ENCODE data around the gene ABCF2. TPM values are rescaled to one million over a fixed set of nuclear protein-coding genes. Genes with fewer than 3 reads are reported as not detected.

The ABCF2 gene
- total RNA-seq, 1 donor = 50.9 TPM

- H3K4me3 ChIP-seq (ENCODE audit: low read depth, low read length) = no peak overlapping the region
- no peak for TF ChIP-seq CTCF (IDR thresholded peaks at IDR 0.05; ENCODE audit: insufficient read depth, low read length)
- no peak for DNase-seq (ENCODE audit: low read depth)
Measured at GRCh38 chr7:151195616-151196450, 31.2 kb downstream of the ABCF2 start.

GRCh38 chr7:151194188-151194587, 32.8 kb downstream of the ABCF2 start:
- no peak for TF ChIP-seq CTCF (IDR thresholded peaks at IDR 0.05; ENCODE audit: insufficient read depth, low read length)
- no peak overlapping the region for H3K4me3 ChIP-seq (ENCODE audit: low read depth, low read length)
- no peak for DNase-seq (ENCODE audit: low read depth)

GRCh38 chr7:151193203-151193978, 33.6 kb downstream of the ABCF2 start:
- DNase-seq (ENCODE audit: low read depth) = no peak
- no peak for TF ChIP-seq CTCF (IDR thresholded peaks at IDR 0.05; ENCODE audit: insufficient read depth, low read length)
- H3K4me3 ChIP-seq (ENCODE audit: low read depth, low read length) = no peak overlapping the region

GRCh38 chr7:151192002-151192539, 34.9 kb downstream of the ABCF2 start:
- DNase-seq (ENCODE audit: low read depth) = no peak
- no peak overlapping the region for H3K4me3 ChIP-seq (ENCODE audit: low read depth, low read length)
- TF ChIP-seq CTCF (IDR thresholded peaks at IDR 0.05; ENCODE audit: insufficient read depth, low read length) = no peak

GRCh38 chr7:151191544-151191943, 35.5 kb downstream of the ABCF2 start:
- H3K4me3 ChIP-seq (ENCODE audit: low read depth, low read length) = no peak overlapping the region
- DNase-seq (ENCODE audit: low read depth) = no peak
- TF ChIP-seq CTCF (IDR thresholded peaks at IDR 0.05; ENCODE audit: insufficient read depth, low read length) = no peak

GRCh38 chr7:151189038-151189437, 38.0 kb downstream of the ABCF2 start:
- DNase-seq (ENCODE audit: low read depth) = no peak
- TF ChIP-seq CTCF (IDR thresholded peaks at IDR 0.05; ENCODE audit: insufficient read depth, low read length) = no peak
- no peak overlapping the region for H3K4me3 ChIP-seq (ENCODE audit: low read depth, low read length)

Measured in fibroblast of the aortic adventitia (primary cell).